Stimulated activated naive CD8-positive, alpha-beta T cell treated with anti-CD3 and anti-CD28 coated beads, Interleukin-15, Interleukin-2, amounts not matched to agents 100 U/mL and 50 U/mL, for 24 hours (primary cell): ENCODE data around the gene ARMC2.

Source experiments
- ATAC-seq: fragments of 150-1000 bp; cut with Tn5 transposase; one replicate; pipeline ENCODE4 v1.10.0; 2021
- DNase-seq: peaks from one replicate; pipeline ENCODE4 v3.0.0; 2021

ARMC2 gene

DNA sequence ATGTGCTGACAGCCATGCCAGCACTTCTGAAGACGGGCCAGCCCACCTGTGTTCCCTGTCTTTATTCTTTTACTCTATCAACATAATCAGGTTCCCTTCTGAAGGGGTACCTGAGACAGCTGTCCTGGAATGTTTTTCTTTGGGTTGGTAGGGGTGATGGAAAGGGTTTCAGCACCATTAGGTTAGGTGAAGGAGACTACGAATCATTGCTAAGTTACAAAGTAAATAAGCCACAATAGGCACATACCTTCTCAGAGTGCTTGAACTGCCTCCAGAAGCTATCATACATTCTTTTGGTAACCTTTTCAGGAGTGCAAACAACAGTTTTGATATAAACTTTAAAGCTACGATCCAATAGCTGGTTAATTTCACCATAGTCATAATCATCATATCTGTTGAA, 140.1 kb downstream of the ARMC2 start:
- no peak for ATAC-seq
- no peak for DNase-seq

DNA sequence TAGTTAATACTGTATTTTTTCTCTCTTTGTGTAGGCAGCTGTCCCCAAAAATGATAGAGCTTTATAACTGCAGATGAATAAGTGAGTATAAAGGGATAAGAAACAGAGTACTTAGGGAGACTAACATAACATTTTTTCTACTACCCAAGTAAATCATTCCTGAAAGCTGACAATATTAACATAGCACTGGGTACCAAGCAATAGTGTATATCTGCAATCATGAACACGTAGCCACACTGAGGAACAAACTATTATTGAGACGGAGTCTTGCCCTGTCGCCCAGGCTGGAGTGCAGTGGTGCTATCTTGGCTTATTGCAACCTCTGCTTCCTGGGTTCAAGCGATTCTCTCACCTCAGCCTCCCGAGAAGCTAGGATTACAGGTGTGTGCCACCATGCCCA, 140.5 kb downstream of the ARMC2 start:
- DNase-seq, result no peak
- no peak for ATAC-seq

DNA sequence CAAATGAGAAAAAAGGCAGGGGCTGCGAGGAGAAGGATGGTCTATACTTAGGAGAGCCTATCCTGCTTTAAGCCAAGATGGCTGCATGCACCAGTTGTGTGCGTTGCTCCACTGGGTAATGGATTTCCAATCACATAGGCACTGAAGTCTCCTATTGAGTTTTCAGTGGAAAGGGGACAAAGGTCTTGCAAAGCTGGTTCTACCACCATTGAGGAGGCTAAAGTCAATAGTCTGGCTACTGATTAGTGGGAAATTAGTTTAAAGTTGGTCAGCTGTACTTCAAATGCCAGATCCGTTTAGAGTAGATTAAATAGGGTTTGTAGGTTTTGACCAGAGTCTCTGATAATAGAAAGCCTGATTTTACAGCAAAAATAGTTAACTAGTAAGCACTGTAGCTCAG, 141.5 kb downstream of the ARMC2 start:
- DNase-seq (no peak), ATAC-seq (no peak)

DNA sequence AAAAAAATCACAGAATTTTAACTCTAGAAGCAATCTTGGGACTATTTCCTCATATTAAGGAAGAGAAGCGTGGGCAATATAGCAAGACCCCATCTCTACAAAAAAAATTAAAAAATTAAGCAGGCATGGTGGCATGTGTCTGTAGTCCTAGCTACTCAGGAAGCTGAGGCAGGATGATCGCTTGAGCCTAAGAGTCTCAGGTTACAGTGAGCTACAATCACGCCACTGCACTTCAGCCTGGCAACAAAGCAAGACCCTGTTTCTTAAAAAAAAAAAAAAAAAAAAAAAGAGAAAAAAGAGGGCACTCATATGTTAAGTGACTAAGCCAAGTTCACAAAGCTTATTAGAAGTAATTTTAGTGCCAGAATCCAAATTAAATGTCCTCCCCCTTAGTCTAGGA, 145.7 kb downstream of the ARMC2 start:
- DNase-seq, result no peak
- ATAC-seq, result no peak

DNA sequence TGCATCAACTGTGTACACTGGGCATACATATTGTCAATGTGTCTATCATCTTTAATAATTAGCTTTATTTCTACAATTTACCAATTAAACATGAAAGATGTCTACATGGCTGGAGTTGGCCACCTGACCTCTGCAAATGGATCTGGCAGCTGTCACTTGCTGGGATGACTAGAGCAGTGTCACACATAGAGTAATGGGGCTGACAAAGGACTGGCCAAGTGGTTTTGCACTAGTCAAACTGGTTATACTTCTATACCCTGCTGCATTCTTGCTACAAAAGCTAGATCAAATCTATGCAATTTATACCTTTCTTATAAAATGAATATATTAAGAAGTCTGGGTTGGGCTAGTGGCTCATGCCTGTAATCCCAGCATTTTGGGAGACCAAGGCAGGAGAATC, 147.1 kb downstream of the ARMC2 start:
- ATAC-seq, result no peak
- DNase-seq, result no peak

DNA sequence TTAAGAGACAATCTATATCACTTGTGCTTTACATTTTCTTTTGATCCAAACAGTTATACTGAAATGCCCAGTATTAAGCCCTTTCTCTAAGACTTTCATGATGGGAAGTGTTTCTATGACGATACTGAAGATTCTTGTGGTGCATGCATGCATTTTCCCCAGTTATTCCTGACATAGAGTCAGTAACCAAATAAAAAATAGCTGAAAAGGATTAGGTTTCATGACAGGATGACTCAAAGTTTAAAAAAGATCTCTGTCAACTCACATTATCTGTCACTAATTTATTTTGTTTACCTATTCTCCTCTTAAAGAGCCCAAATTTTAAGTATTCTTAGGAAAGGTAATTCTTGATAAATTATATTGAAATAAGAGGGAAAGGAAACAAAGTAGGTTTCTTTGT, 148.0 kb downstream of the ARMC2 start:
- DNase-seq, result no peak

DNA sequence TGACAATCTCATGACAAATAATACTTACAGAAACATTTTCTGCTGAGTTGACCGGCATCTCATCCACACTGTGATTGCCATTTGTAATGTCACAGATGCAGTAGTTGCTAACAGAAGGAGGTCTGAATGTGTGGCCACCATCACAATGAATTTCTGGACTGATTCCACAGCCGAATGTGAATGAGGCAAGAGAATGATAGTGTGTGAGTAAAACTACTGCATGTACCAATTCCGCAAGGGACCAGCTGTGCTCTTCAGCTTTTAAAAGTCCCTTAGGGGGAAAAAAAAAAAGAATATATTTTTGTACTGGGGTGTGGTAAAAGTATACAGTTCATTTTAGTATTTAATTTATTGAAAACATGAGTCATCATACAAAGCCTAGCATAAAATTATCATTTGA, 150.3 kb downstream of the ARMC2 start:
- no peak for DNase-seq
- ATAC-seq, result no peak

More for the DNA sequence above, 148.0 kb downstream of the ARMC2 start:
- ATAC-seq, result no peak

DNA sequence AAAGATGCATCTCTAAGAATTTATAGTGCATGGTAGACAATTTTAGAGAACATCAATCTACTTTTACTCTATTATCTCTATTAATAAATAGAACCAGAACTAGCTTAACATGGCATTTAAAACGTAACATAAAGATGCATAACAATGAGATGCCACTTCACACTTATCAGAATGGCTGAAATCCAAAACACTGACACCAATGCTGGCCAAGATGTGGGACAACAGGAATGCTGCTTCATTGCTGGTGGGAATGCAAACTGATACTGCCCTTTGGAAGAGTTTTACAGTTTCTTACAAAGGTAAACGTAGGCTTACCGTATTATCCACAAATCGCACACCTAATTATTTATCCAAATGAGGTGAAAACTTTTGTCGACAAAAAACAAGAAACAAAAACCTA, 151.2 kb downstream of the ARMC2 start:
- no peak for ATAC-seq
- no peak for DNase-seq

DNA sequence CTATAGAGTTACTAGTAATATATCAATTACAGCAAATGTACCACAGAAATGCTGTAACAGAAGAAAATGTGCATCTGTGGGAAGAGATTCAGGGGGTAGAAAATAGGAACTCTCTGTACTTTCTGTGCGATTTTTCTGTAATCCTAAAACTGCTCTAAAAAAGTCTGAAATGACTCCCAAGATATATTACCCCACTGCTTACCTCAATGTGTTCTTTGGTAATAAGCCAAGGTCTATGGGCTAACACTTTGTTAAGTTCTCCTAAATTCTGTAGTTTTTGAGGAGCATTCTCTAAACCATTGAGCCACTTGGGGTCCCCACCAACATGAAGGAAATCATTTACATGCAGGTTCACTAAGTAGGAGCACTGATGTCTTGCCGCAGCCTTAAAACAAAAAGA, 152.1 kb downstream of the ARMC2 start:
- DNase-seq, result no peak
- no peak for ATAC-seq

DNA sequence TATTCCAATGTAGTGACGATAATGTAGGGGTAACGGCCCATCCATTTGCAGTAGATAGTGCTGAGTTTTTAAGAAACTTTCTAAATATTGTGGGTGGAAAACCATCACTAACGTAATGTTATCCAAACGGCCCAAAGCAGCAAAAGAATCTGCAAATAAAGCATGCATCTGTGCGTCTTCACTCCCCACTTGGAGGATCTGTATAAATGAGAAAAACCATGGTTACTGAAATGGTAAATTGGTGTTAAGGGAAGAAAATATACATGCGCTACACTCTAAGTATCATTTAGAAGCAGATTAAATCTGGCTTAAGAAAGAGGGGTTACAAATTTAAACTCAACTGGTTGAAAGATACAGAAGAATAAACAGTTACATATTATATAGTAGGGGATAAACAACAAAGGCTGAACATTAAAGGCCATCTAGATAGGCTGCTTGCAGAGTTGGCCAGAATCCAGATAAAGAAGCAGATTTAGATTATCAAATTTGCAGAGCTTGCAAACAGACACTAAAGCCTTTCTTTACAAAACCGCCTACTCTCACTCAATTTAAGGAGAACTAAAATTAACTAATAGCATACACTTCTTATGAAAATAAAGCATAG, 153.2 kb downstream of the ARMC2 start:
- ATAC-seq, result no peak

DNA sequence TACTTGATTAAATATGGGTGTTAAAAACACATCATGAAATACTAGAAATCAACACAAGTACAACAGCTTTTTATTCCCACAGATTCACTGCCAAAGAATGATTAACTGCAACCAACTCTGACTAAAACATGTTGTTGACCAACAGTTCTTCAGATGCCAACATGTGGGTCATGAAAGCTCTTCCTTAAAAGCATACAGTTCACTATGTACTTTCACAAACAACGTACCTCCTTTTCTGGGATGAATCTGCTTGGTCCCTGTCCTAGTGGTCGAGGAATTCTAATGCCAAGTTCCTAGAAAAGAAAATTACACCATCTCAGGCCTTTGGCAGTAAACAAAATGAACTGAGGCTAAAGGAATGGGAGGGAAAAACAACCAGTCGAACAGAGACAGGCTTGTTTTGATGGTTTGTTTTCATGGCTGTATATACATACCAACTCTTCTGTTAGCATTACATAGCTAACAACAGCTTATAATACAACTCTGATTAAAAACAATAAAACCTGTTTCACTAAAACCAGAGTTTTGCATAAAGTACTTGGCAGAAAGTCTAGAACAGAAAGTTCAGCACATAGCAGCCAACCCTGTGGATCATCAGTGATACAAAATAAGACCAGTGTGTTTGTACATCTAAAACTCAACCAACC, 154.0 kb downstream of the ARMC2 start:
- ATAC-seq, result no peak
- no peak for DNase-seq

More for the DNA sequence above, 153.2 kb downstream of the ARMC2 start:
- no peak for DNase-seq

DNA sequence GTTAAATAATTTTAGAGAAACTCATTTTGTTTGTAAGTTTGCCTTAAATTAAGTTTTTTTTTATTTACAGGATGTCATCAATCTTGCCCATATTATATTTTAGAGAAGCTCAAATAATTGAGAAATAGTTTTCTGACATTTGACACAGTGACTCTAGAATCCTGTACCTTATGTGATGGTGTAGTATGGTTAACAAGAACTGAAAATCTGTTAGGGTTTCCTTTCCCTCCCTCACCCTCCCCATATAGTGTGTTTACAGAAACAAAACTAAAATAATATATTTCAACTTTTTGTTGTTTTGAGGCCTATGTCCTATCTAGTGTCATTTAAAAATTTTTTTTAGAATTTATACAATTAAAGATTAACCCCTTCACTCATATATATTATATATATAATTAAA, 154.7 kb downstream of the ARMC2 start:
- DNase-seq, result no peak
- ATAC-seq, result no peak

DNA sequence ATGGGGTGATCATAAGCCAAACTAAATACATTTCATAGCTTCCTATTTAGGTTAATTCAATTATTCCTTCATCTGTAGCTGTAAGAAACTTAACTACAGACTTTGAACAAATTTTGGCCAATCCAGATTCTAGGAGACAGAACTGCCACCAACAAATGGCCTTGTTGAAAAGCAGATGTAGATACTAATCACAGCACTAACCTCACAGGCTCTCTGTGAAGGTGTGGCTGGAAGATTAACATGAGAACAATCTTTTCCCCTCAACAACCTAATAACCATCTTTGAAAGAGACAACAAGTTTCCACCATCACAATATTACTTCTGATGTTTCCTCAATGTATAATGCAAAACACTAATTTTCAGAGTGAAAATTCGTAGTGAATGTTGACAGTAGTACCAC, 158.6 kb downstream of the ARMC2 start:
- ATAC-seq (no peak), DNase-seq (no peak)

DNA sequence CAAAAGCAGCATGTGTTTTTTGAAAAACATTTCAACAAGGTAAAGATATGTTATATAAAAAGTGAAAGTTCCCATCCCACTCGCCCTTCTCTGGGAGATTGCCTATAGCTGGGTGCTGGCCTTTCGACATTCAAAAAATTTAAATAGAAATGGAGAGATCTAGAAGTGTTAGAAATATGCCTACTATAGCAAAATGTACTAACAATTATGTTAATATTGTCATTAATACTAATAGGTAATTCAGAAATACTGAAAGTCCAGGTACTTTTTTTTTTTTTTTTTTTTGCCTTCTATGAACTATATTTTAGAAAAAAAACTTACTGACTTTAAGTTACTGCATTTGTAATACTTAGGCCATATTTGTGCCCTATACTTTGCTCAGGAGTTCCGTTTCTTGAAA, 159.3 kb downstream of the ARMC2 start:
- ATAC-seq (no peak), DNase-seq (no peak)

DNA sequence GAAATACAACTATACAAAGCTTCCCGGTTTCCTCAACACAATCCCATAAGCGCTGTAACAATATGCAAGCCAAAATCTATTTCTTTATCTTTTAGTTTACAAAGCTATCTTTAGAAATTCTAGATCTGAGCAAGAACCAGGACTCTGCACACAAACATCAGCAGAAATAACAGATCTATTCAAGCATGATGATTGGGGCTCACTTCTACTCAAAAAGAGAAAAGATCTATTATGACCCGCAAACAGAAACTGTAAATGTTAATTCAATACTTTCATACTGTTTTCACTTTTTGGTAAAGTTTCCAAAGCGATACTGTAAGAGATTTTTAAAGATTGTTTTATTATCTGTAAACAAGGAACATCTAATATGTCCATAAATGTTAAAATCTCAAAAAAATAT, 159.8 kb downstream of the ARMC2 start:
- no peak for DNase-seq
- no peak for ATAC-seq

DNA sequence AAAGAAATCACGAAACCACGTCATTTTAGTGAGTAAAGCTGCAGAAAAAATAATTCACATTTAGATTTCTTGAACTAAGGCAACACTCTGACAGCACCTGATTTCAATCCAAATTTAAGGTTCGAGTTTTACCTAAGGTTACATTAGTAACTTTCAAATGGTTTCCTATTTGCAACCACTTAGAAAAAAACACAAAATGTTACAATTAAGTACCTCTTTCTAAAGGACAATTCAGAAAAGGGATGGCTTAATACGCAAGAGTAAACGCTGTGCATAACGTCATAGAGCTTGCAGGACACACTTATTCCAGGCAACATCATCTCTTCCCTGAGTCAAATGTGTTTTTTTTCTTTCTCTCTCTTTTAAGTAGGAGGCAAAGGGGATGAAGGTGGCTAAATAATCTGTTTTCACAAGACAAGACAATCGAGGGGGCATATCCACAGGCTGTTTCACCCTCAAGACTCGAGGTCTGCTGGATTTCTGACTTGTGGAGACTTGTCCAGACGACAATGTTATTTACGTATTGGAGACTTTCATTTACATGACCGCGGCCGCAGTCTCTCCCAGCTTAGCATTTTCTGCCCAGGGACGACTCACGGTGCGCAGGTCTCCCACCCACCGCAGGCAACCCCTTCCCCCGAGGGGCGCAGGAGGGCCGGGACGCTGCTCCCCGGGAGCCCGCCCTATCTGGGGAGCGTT, 160.5 kb downstream of the ARMC2 start:
- ATAC-seq (peak; percentile 12), DNase-seq (peak; percentile 31)

DNA sequence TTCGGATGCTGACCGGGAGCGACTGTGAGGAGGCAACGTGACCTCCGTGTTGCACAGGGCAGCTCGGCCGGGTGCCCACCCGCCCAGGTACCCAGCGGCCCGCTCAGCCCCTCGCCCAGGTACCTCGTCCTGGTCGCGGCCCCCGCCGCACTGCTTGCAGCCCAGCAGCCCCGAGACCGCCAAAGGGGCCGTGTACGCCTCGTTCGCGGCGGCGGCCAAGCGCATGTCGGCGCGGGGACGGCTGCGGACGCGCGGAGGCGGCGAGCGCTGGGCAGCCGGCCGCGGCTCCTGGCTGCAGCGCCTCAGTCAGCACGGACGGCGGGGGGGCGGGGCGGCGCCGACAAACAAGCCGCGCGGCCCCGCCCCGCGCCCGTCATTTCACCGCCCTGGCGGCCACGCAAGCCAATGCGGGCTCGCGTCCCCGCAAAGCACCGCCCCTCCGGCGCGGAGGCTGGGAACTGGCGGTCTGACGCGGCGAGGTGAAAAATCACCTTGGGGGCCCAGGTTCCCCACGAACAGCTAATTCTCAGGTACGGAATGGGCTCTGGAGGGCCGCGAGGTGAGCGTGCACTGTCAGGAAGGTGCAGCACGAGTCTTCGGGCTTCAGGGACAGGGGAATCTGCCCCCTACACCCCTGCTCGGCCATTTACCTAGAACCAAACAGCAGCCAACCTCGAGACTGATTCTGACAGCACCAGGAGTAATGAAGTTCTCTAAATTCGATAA, 161.2 kb downstream of the ARMC2 start:
- peak; percentile 97 for ATAC-seq
- DNase-seq, result peak; percentile 95

DNA sequence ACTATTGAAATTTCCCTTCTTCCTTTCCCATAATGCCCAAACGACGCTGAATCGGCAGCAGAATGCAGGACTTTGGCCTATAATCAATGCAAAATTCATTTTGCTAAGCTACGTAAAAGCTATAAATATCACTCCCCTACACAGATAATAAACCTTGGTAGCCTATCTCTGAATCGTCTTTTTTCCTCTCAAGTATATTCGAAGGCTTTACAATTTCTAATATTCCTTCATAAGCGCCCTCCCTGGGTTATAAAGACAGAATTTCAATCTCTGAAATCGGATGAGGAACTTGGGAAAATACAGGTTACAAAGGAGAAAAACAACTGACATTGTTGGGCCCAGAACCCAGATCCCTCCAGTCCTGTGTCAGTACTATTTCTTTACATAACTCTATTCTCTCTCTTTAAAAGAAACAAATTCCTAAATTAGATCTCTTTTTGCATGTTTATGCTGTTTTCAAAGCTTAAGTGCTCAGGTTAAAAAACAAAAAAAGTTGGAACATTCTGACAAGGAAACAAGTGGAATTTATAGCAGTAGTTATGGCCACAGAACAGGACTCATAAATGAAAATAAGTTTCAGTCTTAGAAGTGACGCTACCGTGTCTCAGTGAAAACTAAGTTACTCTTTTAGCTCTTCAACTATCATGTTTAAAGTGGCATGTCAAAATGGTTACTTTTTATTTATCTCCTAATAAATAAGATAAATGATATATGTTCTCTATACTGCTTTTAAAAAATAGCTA, 161.9 kb downstream of the ARMC2 start:
- DNase-seq (no peak), ATAC-seq (no peak)

DNA sequence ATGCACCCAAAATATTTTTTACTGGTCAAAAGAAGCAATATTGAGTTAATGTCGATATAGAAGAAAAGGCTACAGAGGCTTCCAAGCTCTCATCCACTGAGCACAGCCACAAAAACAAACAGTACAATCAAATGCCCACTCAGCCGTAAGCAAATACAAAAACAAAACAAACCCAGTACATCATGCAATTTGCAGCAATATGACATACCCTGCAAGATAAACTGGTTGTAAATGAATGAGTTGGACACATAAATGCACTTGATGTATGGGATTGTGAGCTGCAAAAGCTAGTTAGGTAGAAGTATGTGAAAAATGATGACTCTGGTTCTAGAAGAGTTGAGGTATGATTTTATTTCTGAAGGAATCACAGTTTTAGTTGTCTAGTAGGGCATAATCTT, 162.5 kb downstream of the ARMC2 start:
- DNase-seq (no peak), ATAC-seq (no peak)

DNA sequence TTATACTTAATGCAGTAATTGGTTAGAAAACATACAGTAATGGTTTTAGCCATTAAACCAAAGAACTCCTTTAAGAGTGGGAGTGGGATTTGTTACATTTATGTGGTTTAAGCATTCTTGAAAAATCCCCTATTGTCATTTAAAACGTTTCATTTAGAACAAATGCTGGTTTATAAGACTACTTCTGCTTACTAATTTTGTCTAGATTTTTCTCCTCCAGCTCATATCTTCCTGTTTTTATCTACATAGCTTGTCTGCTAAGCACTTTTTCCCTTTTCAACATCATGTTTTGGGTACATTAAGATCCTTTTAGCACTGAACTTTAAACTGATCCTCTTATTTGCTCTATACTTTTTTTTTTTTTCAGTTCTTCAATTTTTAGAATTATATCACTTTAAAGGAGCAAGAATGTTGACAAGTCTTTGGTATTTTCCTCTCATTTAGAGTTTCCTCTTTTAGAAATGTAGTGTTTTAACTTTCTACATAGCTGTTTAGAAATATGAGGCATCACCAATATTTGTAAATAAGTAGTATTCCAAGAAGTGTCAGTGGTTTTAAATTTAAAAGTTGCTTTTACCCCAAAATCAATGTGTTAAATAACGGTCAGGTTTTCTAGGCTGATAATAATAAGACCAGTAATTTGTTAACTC, 165.6 kb downstream of the ARMC2 start:
- no peak for ATAC-seq
- DNase-seq, result no peak

DNA sequence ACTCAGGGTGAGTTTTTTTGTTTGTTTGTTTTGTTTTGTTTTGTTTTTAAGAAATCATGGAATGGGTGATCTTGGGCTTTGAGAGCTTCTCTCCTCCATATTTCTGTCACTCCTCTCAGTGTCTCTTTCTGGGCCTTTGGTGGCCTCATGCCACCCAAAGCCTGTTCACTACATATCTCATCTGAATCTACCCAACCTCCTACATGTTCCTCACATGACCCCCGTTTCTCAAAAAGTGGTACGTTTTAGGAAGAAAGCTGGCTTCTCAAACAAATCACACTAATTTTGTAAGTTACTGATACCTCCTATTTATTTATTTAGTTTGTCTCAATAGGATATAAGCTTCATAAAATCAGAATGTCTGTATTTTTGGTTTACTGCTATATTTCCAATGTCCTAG, 166.4 kb downstream of the ARMC2 start:
- DNase-seq, result no peak
- no peak for ATAC-seq

DNA sequence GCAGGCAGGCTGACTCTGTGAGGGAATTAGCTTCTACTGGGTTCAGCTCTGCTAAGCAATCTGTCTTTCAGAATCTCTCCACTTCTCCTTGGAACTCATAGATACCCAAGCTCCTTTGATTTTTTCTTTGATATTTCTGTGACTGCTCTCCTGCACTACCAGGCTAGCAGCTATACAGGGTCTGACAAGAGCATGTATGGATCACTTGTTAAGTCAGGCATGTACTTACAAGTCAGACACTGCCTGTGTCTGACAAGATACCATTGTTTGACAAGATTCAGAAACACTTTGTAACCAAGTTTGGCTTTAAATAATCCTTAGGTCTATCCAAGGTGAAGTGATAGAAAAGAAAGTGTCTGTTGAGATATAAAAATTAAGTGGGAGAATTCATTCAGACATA, 167.0 kb downstream of the ARMC2 start:
- no peak for DNase-seq
- ATAC-seq, result no peak
